ENCODE measurements around the gene SLC17A2.

DNA sequence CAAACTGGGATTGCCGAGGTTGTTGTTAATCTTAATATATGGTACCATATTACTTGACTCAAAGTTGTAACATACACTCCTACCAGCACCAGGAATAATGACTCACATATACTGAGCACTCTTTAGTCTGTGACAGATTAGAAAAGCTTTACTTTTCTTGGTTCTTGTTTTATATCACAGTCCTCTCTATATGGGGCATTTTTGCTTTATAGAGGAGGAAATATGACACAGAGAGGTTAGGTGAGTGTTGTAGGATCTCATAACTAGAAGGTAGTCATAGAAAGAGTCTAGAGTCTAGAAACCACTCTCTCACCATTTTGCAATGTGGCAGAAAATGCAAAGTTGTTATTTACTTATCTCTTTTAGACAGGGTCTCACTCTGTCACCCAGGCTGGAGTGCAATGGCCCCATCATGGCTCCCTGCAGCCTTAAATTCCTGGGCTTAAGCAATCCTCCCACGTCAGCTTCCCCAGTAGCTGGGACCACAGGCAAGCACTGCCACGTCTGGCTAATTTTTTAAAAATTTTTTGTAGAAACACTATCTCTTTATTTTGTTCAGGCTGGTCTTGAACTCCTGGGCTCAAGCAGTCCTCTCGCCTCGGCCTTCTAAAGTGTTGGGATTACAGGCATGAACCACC, 45.6 kb upstream of the SLC17A2 start:
- TF ChIP-seq, protein P1, sequence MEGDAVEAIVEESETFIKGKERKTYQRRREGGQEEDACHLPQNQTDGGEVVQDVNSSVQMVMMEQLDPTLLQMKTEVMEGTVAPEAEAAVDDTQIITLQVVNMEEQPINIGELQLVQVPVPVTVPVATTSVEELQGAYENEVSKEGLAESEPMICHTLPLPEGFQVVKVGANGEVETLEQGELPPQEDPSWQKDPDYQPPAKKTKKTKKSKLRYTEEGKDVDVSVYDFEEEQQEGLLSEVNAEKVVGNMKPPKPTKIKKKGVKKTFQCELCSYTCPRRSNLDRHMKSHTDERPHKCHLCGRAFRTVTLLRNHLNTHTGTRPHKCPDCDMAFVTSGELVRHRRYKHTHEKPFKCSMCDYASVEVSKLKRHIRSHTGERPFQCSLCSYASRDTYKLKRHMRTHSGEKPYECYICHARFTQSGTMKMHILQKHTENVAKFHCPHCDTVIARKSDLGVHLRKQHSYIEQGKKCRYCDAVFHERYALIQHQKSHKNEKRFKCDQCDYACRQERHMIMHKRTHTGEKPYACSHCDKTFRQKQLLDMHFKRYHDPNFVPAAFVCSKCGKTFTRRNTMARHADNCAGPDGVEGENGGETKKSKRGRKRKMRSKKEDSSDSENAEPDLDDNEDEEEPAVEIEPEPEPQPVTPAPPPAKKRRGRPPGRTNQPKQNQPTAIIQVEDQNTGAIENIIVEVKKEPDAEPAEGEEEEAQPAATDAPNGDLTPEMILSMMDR (IDR thresholded peaks at IDR 0.05) = no peak
- TF ChIP-seq EP300 (IDR thresholded peaks at IDR 0.05) = no peak

Measured in ovary (tissue), 3 donors.